Measurements from ENCODE around the gene TMED4.
A peak's percentile ranks its signal among the peaks of the same experiment; 100 is the strongest.

- TF ChIP-seq CREB1 (CRISPR knock-in tag; IDR thresholded peaks at IDR 0.05; ENCODE audit: low read depth) (no peak), POLR2AphosphoS5 (IDR thresholded peaks at IDR 0.05; ENCODE audit: low read depth) (no peak), EZH2phosphoT487 (IDR thresholded peaks at IDR 0.05; ENCODE audit: unreplicated experiment) (no peak), EZH2 (IDR thresholded peaks at IDR 0.05; ENCODE audit: low read depth, unreplicated experiment) (no peak), NANOG (IDR thresholded peaks at IDR 0.05; ENCODE audit: borderline replicate concordance) (no peak), ZNF114 (CRISPR knock-in tag; IDR thresholded peaks at IDR 0.05) (no peak), ZNF462 (CRISPR knock-in tag; IDR thresholded peaks at IDR 0.05) (no peak), JUNB (IDR thresholded peaks at IDR 0.05; ENCODE audit: unreplicated experiment) (no peak), STAT1 (IDR thresholded peaks at IDR 0.05; ENCODE audit: unreplicated experiment) (no peak), ZNF331 (CRISPR knock-in tag; IDR thresholded peaks at IDR 0.05; ENCODE audit: low read depth) (no peak)
- TF ChIP-seq, protein P1, sequence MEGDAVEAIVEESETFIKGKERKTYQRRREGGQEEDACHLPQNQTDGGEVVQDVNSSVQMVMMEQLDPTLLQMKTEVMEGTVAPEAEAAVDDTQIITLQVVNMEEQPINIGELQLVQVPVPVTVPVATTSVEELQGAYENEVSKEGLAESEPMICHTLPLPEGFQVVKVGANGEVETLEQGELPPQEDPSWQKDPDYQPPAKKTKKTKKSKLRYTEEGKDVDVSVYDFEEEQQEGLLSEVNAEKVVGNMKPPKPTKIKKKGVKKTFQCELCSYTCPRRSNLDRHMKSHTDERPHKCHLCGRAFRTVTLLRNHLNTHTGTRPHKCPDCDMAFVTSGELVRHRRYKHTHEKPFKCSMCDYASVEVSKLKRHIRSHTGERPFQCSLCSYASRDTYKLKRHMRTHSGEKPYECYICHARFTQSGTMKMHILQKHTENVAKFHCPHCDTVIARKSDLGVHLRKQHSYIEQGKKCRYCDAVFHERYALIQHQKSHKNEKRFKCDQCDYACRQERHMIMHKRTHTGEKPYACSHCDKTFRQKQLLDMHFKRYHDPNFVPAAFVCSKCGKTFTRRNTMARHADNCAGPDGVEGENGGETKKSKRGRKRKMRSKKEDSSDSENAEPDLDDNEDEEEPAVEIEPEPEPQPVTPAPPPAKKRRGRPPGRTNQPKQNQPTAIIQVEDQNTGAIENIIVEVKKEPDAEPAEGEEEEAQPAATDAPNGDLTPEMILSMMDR (conservative IDR thresholded peaks at IDR 0.05; ENCODE audit: low read depth in 2 of 2) = peak; percentile 84 to 85
- TF ChIP-seq, protein P2, sequence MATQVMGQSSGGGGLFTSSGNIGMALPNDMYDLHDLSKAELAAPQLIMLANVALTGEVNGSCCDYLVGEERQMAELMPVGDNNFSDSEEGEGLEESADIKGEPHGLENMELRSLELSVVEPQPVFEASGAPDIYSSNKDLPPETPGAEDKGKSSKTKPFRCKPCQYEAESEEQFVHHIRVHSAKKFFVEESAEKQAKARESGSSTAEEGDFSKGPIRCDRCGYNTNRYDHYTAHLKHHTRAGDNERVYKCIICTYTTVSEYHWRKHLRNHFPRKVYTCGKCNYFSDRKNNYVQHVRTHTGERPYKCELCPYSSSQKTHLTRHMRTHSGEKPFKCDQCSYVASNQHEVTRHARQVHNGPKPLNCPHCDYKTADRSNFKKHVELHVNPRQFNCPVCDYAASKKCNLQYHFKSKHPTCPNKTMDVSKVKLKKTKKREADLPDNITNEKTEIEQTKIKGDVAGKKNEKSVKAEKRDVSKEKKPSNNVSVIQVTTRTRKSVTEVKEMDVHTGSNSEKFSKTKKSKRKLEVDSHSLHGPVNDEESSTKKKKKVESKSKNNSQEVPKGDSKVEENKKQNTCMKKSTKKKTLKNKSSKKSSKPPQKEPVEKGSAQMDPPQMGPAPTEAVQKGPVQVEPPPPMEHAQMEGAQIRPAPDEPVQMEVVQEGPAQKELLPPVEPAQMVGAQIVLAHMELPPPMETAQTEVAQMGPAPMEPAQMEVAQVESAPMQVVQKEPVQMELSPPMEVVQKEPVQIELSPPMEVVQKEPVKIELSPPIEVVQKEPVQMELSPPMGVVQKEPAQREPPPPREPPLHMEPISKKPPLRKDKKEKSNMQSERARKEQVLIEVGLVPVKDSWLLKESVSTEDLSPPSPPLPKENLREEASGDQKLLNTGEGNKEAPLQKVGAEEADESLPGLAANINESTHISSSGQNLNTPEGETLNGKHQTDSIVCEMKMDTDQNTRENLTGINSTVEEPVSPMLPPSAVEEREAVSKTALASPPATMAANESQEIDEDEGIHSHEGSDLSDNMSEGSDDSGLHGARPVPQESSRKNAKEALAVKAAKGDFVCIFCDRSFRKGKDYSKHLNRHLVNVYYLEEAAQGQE (IDR thresholded peaks at IDR 0.05; ENCODE audit: unreplicated experiment) = no peak
- TF ChIP-seq, protein P3, sequence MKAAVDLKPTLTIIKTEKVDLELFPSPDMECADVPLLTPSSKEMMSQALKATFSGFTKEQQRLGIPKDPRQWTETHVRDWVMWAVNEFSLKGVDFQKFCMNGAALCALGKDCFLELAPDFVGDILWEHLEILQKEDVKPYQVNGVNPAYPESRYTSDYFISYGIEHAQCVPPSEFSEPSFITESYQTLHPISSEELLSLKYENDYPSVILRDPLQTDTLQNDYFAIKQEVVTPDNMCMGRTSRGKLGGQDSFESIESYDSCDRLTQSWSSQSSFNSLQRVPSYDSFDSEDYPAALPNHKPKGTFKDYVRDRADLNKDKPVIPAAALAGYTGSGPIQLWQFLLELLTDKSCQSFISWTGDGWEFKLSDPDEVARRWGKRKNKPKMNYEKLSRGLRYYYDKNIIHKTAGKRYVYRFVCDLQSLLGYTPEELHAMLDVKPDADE (IDR thresholded peaks at IDR 0.05) = no peak
Observed at GRCh38 chr7:44534501-44534900, 47.5 kb downstream of the TMED4 start.
